ENCODE measurements around the gene CAPG. TPM values are rescaled to one million over a fixed set of nuclear protein-coding genes. Genes with fewer than 3 reads are reported as not detected.

CAPG gene
- total RNA-seq, 1 experiment from 2014 or later, result 117 TPM

DNA sequence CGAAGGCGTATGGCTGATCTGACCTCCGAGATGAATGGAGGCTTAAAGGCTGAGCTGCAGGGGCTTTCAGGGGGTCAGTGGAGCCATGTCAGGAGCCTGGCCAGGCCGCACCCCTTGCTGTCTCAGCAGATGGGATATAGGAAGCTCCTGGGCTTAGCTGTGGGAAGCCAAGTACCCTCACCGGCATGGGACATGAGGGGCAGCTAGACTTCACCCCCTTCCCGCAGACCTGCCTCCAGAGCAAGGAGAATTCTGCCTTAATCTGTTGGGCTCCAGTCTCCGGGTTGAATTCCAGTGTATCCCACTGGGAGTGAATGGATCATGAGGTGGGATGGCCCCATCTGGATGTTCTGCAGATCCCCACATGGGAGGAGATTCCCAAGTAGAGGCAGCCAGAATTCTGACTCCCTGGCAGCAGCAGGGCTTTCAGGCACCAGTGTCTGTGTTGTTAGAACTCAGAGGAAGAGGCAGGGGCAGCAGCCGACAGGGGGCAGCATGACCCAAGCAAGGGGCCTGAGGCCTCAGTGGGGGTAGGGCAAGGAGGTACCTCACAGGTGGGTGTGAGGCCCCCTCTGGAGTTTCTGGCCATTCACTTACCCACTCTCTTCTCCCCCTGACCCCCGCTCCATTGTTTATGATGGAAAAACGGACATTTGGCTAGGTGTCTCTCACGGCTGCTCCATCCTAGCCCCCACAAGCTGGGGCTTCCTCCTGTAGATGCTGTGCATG, 19.1 kb downstream of the CAPG start:
- Mint-ChIP-seq H3K4me3 (no peak overlapping the region), H3K27me3 (ENCODE audit: low read depth) (no peaks in the 10 kb centered on the region), H3K36me3 (peaks cover 6% of the 10 kb centered on the region), H3K4me1 (peaks cover 22% of the 10 kb centered on the region), H3K9me3 (no peaks in the 10 kb centered on the region), H3K27ac (no peak overlapping the region)
- DNase-seq (ENCODE audit: low spot score), result peak; percentile 94
- ChIA-PET POLR2A (interaction anchor here (2.0 kb wide), 1 partner anchor 148 kb away, joined by 10 read pairs; the partner anchor contains the start of gene MAT2A), CTCF (interaction anchor here (0.8 to 6.8 kb wide), 9 partner anchors 14 to 165 kb away, joined by 3 to 66 read pairs (median 4); partner anchors contain the start of gene ELMOD3)
- TF ChIP-seq RELA (CRISPR knock-in tag; IDR thresholded peaks at IDR 0.05; ENCODE audit: borderline replicate concordance) (no peak), ZNF671 (CRISPR knock-in tag; IDR thresholded peaks at IDR 0.05) (no peak), ZNF138 (CRISPR knock-in tag; conservative IDR thresholded peaks at IDR 0.05) (no peak), MYBL2 (CRISPR knock-in tag; IDR thresholded peaks at IDR 0.05) (no peak), GABPB1 (CRISPR knock-in tag; IDR thresholded peaks at IDR 0.05) (0 out of 2 replicates have a peak, but pooled peaks have one; percentile 36), SP1 (CRISPR knock-in tag; conservative IDR thresholded peaks at IDR 0.05) (no peak)
- TF ChIP-seq, protein P1, sequence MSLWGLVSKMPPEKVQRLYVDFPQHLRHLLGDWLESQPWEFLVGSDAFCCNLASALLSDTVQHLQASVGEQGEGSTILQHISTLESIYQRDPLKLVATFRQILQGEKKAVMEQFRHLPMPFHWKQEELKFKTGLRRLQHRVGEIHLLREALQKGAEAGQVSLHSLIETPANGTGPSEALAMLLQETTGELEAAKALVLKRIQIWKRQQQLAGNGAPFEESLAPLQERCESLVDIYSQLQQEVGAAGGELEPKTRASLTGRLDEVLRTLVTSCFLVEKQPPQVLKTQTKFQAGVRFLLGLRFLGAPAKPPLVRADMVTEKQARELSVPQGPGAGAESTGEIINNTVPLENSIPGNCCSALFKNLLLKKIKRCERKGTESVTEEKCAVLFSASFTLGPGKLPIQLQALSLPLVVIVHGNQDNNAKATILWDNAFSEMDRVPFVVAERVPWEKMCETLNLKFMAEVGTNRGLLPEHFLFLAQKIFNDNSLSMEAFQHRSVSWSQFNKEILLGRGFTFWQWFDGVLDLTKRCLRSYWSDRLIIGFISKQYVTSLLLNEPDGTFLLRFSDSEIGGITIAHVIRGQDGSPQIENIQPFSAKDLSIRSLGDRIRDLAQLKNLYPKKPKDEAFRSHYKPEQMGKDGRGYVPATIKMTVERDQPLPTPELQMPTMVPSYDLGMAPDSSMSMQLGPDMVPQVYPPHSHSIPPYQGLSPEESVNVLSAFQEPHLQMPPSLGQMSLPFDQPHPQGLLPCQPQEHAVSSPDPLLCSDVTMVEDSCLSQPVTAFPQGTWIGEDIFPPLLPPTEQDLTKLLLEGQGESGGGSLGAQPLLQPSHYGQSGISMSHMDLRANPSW (CRISPR knock-in tag; conservative IDR thresholded peaks at IDR 0.05; ENCODE audit: low read depth), result no peak
- TF ChIP-seq, protein P2, sequence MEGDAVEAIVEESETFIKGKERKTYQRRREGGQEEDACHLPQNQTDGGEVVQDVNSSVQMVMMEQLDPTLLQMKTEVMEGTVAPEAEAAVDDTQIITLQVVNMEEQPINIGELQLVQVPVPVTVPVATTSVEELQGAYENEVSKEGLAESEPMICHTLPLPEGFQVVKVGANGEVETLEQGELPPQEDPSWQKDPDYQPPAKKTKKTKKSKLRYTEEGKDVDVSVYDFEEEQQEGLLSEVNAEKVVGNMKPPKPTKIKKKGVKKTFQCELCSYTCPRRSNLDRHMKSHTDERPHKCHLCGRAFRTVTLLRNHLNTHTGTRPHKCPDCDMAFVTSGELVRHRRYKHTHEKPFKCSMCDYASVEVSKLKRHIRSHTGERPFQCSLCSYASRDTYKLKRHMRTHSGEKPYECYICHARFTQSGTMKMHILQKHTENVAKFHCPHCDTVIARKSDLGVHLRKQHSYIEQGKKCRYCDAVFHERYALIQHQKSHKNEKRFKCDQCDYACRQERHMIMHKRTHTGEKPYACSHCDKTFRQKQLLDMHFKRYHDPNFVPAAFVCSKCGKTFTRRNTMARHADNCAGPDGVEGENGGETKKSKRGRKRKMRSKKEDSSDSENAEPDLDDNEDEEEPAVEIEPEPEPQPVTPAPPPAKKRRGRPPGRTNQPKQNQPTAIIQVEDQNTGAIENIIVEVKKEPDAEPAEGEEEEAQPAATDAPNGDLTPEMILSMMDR (IDR thresholded peaks at IDR 0.05), result peak; percentile 72
- TF ChIP-seq, protein P3, sequence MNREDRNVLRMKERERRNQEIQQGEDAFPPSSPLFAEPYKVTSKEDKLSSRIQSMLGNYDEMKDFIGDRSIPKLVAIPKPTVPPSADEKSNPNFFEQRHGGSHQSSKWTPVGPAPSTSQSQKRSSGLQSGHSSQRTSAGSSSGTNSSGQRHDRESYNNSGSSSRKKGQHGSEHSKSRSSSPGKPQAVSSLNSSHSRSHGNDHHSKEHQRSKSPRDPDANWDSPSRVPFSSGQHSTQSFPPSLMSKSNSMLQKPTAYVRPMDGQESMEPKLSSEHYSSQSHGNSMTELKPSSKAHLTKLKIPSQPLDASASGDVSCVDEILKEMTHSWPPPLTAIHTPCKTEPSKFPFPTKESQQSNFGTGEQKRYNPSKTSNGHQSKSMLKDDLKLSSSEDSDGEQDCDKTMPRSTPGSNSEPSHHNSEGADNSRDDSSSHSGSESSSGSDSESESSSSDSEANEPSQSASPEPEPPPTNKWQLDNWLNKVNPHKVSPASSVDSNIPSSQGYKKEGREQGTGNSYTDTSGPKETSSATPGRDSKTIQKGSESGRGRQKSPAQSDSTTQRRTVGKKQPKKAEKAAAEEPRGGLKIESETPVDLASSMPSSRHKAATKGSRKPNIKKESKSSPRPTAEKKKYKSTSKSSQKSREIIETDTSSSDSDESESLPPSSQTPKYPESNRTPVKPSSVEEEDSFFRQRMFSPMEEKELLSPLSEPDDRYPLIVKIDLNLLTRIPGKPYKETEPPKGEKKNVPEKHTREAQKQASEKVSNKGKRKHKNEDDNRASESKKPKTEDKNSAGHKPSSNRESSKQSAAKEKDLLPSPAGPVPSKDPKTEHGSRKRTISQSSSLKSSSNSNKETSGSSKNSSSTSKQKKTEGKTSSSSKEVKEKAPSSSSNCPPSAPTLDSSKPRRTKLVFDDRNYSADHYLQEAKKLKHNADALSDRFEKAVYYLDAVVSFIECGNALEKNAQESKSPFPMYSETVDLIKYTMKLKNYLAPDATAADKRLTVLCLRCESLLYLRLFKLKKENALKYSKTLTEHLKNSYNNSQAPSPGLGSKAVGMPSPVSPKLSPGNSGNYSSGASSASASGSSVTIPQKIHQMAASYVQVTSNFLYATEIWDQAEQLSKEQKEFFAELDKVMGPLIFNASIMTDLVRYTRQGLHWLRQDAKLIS (CRISPR knock-in tag; IDR thresholded peaks at IDR 0.05; ENCODE audit: borderline replicate concordance), result no peak
- TF ChIP-seq, protein P4, sequence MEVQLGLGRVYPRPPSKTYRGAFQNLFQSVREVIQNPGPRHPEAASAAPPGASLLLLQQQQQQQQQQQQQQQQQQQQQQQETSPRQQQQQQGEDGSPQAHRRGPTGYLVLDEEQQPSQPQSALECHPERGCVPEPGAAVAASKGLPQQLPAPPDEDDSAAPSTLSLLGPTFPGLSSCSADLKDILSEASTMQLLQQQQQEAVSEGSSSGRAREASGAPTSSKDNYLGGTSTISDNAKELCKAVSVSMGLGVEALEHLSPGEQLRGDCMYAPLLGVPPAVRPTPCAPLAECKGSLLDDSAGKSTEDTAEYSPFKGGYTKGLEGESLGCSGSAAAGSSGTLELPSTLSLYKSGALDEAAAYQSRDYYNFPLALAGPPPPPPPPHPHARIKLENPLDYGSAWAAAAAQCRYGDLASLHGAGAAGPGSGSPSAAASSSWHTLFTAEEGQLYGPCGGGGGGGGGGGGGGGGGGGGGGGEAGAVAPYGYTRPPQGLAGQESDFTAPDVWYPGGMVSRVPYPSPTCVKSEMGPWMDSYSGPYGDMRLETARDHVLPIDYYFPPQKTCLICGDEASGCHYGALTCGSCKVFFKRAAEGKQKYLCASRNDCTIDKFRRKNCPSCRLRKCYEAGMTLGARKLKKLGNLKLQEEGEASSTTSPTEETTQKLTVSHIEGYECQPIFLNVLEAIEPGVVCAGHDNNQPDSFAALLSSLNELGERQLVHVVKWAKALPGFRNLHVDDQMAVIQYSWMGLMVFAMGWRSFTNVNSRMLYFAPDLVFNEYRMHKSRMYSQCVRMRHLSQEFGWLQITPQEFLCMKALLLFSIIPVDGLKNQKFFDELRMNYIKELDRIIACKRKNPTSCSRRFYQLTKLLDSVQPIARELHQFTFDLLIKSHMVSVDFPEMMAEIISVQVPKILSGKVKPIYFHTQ (CRISPR knock-in tag; IDR thresholded peaks at IDR 0.05), result no peak
- TF ChIP-seq, protein P5, sequence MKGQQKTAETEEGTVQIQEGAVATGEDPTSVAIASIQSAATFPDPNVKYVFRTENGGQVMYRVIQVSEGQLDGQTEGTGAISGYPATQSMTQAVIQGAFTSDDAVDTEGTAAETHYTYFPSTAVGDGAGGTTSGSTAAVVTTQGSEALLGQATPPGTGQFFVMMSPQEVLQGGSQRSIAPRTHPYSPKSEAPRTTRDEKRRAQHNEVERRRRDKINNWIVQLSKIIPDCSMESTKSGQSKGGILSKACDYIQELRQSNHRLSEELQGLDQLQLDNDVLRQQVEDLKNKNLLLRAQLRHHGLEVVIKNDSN (CRISPR knock-in tag; IDR thresholded peaks at IDR 0.05), result no peak
- TF ChIP-seq, protein P6, sequence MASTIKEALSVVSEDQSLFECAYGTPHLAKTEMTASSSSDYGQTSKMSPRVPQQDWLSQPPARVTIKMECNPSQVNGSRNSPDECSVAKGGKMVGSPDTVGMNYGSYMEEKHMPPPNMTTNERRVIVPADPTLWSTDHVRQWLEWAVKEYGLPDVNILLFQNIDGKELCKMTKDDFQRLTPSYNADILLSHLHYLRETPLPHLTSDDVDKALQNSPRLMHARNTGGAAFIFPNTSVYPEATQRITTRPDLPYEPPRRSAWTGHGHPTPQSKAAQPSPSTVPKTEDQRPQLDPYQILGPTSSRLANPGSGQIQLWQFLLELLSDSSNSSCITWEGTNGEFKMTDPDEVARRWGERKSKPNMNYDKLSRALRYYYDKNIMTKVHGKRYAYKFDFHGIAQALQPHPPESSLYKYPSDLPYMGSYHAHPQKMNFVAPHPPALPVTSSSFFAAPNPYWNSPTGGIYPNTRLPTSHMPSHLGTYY (CRISPR knock-in tag; IDR thresholded peaks at IDR 0.05), result no peak
- TF ChIP-seq, protein P7, sequence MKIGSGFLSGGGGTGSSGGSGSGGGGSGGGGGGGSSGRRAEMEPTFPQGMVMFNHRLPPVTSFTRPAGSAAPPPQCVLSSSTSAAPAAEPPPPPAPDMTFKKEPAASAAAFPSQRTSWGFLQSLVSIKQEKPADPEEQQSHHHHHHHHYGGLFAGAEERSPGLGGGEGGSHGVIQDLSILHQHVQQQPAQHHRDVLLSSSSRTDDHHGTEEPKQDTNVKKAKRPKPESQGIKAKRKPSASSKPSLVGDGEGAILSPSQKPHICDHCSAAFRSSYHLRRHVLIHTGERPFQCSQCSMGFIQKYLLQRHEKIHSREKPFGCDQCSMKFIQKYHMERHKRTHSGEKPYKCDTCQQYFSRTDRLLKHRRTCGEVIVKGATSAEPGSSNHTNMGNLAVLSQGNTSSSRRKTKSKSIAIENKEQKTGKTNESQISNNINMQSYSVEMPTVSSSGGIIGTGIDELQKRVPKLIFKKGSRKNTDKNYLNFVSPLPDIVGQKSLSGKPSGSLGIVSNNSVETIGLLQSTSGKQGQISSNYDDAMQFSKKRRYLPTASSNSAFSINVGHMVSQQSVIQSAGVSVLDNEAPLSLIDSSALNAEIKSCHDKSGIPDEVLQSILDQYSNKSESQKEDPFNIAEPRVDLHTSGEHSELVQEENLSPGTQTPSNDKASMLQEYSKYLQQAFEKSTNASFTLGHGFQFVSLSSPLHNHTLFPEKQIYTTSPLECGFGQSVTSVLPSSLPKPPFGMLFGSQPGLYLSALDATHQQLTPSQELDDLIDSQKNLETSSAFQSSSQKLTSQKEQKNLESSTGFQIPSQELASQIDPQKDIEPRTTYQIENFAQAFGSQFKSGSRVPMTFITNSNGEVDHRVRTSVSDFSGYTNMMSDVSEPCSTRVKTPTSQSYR (CRISPR knock-in tag; IDR thresholded peaks at IDR 0.05), result 0 out of 2 replicates have a peak, but pooled peaks have one; percentile 45
- peak; percentile 89 for ATAC-seq

Measured in WTC11 (cell line).